HG03159 (cell line): ENCODE measurements around the gene FHL2.

Experiments
- ATAC-seq: cut with Tn5 transposase; IDR thresholded peaks from one replicate; pipeline ENCODE4 v1.9.1; 2021; ENCODE audit warnings: mild to moderate bottlenecking, moderate library complexity; ENCODE audit not compliant: unreplicated experiment

FHL2 gene, protein sequence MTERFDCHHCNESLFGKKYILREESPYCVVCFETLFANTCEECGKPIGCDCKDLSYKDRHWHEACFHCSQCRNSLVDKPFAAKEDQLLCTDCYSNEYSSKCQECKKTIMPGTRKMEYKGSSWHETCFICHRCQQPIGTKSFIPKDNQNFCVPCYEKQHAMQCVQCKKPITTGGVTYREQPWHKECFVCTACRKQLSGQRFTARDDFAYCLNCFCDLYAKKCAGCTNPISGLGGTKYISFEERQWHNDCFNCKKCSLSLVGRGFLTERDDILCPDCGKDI

DNA sequence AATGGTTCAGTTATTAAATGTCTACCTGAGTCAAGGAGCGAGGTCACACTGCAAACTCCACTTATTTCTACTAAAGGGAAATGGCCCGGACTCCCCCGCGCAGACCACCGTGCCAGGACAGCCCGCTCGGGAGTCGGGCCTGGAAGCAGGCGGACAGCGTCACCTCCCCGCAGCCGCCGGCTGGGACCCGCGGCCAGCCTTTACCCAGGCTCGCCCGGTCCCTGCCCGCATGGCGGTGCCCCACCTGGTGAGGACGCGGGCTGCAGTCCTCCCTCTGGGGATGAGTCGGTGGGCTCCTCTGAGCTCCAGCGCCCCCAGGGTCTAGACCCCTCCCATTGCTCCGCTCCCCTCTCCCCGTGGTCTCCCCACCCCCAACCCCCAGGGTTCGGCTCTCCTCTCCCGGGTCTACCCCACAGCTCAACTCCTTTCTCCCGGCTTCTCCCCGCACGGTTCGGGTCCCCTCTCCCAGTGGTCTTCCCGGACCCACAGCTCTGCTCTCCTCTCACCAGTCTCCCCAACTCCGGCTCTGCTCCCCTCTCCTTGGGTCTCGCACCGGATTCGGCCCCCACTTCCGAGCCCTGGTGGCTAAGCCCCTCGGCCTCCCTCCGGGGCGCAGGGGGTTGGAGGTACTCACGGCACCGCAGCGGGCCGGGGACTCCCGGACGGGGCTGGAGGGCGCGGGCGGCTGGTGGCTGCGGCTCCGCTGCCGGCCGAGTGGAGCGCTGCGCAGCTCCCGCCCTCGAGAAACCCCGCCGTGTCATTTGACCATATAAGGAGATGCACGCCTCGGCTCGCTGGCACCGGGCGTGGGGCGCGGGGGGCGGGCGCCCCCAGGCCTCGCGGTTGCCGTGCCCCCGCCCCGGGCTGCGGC, at the start of gene FHL2:
TSS of gene FHL2 (minus strand) at position 716 of the 871 bp plus-strand sequence. CDS start 12,535 bp downstream, outside the sequence.
- peak; percentile 100 for ATAC-seq

DNA sequence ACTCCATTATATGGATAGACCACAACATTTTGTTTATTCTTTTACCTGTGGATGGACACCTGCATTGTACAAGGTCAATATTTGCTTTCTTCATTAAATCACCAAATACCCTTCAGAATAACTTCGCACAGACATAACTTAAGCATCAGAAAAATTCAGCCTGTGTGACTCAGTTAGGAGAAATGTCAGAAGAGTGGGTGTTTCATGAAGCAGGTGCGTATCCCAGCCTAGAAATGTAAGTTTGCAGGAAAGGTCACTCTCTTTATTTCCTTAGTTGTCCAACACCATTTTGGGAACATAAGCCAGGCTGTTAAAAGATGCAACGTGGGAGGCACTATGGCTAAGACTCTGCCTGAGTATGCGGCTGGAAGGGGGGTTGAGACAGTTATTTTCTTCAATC, 48.6 kb upstream of the FHL2 start:
- no peak for ATAC-seq

DNA sequence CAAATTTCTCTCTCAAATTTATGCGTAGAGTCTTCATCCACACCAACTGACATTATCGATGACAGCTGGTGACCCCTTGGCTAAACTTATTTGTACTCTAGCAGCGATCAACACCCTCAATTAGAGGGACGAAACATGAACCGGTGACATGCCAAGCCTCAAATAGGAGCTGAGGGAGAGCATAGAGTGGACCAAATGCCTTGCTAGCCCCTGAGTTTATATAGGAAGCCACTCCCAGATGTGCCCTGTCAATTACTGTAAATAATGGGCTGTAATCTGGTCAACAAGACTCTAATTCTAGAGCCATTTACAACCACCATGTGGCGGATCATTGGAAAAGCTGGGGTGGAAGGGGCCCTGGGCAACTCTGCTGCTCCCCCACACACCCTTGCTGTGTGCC, 47.6 kb upstream of the FHL2 start:
- ATAC-seq: no peak

DNA sequence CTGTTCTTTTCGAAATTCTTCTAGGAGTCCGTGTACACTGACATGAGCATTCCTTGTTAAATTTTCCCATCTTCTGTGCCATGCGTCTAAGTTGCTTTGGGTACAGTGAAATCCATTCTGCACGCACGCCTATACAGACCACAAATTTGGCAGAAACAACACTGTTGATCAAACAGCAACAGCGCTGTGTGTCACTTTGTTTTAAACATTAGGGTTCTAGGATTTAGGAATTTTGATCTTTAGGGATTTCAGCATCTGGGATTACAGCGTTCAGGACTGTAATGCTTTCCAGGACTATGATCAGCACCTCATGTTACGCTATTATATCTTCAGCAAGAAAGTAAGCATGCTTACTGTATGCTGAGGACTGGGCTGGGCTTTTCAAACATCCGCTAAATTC, 47.1 kb upstream of the FHL2 start:
- no peak for ATAC-seq

DNA sequence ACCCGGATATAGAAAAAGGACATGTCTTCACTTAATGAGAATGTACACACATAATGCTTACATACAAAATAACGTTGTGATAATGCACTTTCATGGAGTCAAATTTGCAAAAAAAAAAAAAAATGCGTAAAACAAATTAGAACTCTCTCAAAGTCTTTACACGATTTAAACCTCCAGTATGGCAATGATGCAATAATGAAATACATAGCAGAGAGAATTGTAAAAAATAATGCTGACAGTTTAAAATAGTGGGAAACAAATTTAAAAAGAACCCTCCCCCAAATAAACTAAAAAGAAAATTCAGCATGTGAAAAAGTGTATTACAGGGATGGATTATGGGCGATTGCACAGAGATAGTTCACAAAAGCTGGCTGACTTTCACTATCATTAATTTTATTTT, 46.6 kb upstream of the FHL2 start:
- no peak for ATAC-seq

DNA sequence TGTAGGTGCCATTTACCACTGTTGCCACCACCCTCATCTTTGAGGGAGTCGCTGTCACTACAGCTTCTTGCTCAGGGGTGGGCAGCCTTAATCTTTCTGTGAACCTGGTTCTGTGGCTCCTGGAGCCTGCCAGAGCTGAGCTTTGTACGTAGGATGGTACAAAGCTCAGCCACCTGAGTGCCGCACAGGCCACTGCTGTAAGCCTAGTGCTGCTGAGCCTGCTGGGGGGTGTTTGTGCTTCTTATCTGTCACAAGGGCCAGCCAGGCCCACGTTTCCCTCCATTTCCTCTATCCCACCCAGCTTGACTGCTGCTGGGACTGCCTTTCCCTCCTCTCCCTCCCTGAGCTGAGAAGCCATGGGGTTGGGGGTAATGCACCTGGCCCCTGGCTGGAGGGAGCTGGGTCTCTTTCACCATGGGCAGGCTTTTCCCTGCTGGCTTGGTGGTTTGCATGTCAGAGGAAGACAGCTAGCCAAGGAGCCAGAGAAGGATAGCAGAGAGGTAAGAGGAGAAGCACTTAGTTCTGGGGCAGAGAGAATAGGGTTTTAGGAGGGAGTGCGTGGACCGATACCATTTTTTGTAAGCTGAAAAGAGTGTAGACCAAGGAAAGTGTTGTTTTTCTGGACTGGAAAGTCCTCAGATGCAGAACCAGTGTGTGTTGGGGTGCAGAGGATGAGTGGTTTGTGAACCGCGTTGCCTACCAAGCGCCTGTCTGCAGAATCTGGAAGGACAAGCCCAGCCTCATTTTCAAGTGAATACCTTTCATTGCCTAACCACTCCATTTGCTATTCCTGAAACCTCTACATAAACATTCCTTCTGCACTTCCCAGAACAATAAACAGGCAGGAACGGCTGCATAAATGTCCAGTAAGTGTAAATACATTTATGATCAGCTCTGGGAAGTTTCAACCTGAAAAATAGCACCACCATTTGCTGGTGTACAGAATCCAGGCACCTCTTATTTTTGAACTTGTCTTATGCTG, 45.1 kb upstream of the FHL2 start:
- ATAC-seq: no peak

DNA sequence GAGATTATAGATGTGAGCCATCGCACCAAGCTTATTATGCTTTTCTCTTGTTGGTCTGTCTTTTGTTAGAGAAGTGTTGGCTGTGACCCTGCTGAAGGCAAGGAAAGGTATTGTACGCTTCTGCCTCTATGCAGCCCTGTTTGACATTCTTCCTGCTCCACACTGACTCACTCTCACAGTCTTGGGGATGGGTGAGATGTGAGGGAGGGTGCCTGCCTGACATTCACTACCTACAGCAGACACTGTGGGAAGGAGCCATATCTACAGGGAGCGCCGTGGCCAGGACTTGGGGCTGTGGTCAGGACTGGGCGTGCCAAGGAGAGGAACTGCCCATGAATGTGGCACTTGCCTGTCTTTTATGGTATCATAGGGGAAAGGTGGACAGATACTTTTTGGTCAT, 43.9 kb upstream of the FHL2 start:
- ATAC-seq: no peak

DNA sequence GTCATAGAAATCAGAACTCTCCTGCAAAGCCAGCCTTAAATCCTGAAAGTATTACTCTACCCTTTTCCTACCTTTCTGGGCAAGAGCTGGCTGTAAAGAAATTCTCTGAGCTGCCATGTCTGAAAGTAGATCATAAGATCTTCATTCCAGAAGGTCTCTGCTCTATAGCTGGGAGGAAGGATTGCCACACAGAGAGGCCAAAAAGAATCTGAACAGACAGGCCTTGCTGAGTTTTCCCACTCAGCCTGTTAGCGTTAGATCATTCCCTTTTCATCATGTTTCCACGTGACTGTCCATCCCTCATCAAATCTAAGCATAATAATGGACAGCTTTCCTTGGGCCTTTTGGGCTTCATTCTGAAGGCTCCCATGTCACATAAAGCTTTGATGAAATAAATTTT, 43.2 kb upstream of the FHL2 start:
- no peak for ATAC-seq

DNA sequence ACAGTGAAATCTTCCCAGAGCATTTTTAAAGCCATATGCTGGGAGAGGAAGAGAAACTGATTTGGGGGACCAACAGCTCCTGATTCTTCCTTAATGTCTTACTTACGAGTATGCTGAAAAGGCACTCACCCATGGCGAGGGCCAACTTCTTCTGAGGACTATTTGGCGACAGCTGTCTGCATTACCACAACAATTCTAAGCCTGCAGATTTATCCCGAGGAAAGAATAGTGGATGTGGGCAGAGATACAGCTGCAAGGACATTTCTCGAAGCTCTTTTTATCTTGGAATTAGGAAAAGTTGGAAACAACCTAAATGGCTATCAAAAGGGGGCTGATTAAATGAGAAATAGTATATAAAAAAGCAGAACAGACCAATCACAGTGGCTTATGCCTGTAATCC, 40.3 kb upstream of the FHL2 start:
- no peak for ATAC-seq

DNA sequence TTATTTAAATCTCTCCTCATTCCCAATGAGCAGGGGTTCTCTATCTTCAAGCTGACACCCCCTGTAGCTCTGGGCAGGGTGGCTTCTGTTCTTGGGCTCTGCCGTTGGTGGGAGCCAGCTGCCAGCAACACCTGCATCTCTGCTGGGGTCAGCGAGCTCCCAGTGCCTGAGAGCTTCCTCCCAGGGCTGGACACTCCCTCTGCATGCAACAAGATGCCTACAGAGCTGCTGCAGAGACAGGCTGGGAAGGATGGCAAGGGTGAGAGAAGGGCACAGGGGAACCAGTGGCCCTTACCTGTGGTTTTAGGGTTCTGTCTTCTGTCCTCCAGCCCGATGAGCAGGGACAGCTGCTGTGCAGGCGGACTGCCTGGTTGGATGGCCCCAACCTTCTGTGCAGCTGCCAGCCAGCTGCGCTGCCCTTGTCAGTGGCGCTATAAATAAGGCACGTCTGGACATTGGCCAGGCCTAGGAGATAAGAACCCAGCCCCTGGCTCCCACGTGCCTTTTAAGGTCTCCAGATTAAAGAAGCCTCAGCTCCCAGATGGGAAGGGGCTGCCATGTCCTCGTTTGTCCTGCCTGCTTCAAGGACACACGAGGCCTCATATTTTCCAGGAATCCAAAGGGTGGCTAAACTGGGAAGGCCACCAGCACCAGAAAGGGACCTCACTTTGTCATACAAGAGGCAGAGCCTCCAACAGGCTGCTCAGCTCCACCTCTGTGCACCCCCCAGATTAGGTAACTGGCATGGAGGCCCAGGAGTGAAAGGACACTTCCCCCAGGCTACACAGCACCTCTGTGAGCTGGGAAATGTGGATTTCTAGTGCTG, 39.5 kb upstream of the FHL2 start:
- ATAC-seq: no peak

DNA sequence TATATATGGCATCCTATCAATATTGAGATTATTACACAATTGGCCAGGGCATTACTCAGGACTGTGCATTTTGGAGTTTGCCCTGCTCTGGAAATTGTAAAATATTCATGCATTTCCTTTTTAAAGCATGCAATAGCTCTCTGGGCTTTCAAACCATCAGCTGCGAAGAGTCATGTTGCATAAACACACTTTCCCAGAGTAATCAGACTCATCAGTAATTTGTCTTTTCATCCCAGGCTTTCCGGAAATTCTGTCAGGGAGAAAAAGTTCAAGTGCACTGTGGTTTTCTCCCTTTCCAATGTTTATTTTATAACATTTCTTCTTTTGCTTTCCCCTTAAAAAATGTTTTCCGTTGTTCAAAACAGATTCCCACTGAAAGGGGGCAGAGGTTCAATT, 38.9 kb upstream of the FHL2 start:
- no peak for ATAC-seq

DNA sequence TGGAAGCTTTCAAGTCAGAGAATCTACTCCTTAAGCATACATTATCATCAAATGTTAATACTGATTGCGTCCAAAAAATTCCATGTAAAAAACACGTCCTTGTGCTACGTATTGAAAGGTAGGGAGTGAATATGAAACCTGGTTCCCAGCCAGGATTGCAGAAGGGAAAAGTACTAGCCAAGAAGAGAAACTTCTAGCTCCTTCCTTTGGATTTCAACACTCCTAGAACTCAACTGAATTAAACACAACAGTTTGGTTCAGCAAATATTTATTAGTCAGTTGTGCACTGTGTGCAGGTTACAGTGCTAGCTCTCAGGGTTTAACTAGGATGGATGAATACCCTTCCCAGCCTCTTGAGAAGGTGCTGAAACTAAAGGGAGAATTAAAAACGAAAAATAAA, 33.9 kb upstream of the FHL2 start:
- ATAC-seq: no peak

DNA sequence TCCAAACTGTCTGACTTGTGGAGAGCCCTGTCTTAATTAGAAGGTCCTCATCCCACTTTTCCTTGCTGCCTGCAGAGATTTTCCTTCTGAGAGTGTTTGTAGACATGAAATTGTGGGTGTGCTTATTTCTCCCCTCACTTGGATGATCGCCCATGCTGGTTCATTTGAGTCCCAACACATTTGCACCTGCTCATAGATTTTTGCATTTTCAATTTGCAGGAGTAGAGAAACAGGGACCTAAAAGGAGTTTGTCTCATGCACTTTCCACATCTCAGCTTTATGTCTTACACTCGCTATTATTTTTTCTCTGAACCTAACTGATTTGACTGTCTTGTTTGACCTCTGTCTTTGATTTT, 33.2 kb upstream of the FHL2 start:
- ATAC-seq: no peak

DNA sequence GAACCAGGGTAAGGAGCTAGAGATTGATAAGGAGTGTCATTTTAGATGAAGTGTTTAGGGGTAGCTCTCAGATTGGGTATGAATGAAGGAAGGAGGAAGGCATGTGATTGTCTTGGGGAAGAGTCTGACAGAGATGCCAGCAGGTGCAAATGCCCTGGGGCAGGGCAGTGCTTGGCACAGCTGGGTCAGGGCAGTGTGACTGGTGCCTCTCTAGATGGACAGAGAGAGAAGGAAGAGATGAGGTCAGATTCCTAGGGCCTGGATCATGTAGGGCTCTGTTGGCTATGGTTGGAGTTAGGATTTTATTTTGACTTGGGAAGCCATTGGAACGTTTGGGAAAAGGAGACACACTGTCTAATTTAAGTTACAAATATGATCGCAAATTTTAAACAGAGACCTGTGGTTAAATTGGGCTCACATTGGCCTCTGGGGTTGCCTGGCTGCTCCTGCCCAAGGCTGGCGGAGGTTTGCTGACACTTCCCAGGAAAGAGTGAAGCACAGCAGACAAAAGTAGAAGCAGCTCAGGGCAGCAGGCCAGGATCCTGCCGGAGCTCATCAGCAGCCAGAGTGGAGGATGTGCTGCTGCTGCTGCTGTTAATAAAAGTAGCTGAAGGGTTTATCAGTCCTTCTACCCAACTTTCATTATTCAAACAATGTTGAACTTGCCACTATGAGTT, 32.7 kb upstream of the FHL2 start:
- no peak for ATAC-seq

DNA sequence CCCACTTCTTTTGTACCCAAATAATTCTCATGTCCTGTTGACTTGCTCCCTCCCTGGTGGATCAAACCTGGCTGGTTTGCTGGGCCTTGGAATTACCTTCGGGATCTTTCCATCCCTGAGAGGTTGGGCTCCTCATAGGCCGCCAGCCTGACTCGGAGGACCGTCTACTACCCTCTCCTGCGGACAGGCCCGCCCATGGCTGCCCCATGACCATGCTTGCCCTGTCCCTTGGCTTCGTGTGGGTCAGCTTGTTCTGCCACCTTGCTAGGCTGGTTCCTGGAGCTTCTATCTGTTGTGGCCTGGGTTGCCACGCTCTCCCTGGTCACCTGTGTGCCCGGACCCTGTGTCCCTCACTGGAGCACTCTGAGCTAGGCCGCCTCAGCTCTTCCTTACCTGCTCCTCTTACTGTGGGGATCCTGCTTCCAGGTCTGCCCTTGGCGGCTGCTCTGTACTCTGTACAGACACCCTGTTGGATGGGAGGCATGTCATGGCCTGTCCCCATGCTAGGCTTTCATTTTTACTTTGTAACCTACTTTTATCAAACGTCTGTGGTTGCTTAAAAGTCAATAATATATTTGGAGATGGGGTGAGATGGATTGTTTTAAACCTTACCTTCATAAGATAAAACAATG, 29.7 kb upstream of the FHL2 start:
- no peak for ATAC-seq

DNA sequence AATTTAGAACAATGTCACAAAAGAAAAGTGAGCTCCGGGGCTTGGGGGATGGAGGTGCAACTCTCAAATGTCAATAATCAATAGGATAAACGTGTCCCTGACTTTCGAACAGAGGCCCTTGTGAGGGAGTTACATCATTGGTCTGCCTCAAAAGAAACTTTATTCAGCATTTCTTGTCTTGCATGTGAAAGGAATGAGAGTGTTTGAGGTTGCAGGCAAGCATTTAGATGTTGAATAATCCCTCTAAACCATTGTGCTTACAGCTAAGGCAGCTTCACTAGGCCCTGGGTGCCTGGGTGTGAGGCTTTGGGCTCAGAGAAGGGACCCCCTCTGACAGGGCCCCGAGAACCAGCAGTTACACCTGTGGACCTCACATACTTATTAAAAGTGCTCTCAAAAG, 28.6 kb upstream of the FHL2 start:
- no peak for ATAC-seq

DNA sequence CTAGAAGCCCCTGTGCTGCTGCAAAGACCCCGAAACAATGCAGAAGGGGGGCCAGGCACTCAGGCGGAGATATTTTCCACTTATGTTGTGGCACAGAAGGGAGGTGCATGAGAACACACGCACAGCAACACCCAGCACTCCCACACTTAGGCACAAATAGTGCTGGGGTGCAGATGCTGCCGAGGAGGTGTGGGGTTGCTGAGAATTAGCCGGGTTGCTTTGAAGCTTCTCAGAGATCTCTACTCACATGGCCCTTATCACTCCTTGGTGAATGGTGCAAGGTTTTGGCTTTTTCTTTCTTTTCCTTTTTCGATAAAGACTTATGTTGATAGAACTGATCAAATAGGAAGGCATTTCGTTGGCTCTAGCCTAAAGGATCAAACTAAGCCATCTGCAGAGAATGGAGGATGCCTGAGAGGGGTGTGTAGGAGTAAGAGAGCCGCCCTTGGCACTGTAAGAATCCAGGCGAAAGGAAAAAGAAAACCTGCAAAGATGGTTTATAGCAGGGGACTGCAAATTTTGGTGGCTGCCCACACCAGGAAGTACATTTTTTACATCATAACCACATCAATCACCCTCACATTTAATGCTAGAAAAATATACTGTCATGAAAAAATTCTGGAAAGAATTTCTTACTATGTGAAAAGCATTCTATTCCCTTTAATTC, 27.9 kb upstream of the FHL2 start:
- no peak for ATAC-seq

DNA sequence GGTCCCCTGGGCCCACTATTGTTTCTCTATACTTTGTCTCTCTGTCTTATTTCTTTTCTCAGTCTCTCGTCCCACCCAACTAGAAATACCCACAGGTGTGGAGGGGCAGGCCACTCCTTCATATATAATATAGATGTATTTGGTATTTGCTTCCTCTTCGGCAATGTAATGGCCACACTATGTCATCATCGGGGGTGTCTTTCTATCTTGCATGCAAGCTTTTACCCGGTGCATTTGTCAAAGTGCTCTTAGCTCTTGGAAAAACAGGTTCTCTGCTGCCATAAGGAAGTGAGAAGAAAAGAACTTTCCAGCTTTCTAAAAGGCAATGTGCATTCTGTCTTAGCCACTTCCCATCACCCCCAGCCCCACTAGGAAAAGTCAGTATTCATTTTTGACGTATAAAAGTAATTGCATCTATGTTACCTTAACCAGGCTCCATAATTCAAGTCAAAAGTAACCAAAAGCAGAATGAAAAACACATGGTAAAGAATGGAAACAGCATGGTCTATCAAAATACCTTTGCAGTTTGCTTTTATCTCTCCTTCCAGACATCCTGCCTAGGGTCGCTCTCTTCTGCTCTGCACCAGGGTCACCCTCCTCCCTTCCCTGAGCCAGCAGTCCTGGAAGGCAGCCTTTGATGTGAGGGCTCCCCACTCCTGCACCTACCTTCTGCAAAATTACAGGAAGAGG, 27.2 kb upstream of the FHL2 start:
- no peak for ATAC-seq
